HCT116 (cell line): ENCODE results near the gene CAPNS1. TPM values are rescaled to one million over a fixed set of nuclear protein-coding genes. Genes with fewer than 3 reads are reported as not detected.

Experiments used
- ATAC-seq: fragments of 200-7000 bp; cut with Tn5 transposase; 2 replicates; pipeline ENCODE4 v1.9.1; 2020; ENCODE audit warnings: mild to moderate bottlenecking, moderate library complexity
- Bru-seq: library from RNA; stranded (reverse); fragments of 400-500 nt; gene quantifications from one replicate; lab custom pipeline; 2021; lab: Mats Ljungman, UMichigan
- BruChase-seq, 2 experiments: library from RNA; stranded (reverse); fragments of 400-500 nt; gene quantifications; one replicate each; lab custom pipeline; 2021; lab: Mats Ljungman, UMichigan
- BruUV-seq: library from RNA; stranded (reverse); fragments of 400-500 nt; replicated peaks from 2 replicates; lab custom pipeline; 2021; lab: Mats Ljungman, UMichigan
- CTCF ChIA-PET: fragments of 300-600 bp; sonication (Branson Sonifier 250); formaldehyde crosslinking; loops from one replicate; lab custom pipeline; 2021; ENCODE audit warnings: antibody characterized with exemption; lab: Charles Lee
- POLR2A ChIA-PET: fragments of 300-600, 350-600 bp; sonication (Branson Sonifier 250); formaldehyde crosslinking; loops from one replicate; lab custom pipeline; 2021; ENCODE audit warnings: antibody characterized with exemption; lab: Charles Lee
- RAD21 ChIA-PET, 2 experiments: fragments of 300-600 bp; sonication (Branson Sonifier 250); formaldehyde crosslinking; loops; one replicate each; lab custom pipeline; 2023; ENCODE audit warnings: low total read pairs in 2 of 2; ENCODE audit not compliant: uncharacterized antibody in 2 of 2, unreplicated experiment in 2 of 2, low non-redundant PET in 1 of 2; lab: Charles Lee
- DNase-seq: peaks from one replicate; pipeline ENCODE4 v3.0.0-alpha.2; 2010; ENCODE audit warnings: low read depth, low spot score
- H2AFZ ChIP-seq: fragments of 200-600 bp; shearing (Covaris generic), sonication (generic); 2 replicates; pipeline ENCODE4 v1.6.1; 2017; ENCODE audit warnings: low read depth, mixed run types, mixed read lengths, antibody characterized with exemption, low read length; ENCODE audit not compliant: poor library complexity, severe bottlenecking
- H3K27ac ChIP-seq: 2 replicates; pipeline ENCODE4 v1.5.1; 2012; ENCODE audit warnings: low read depth, low read length
- H3K27me3 ChIP-seq: fragments of 200-600 bp; sonication (generic); 2 replicates; pipeline ENCODE4 v1.6.1; 2016; ENCODE audit warnings: mixed run types, low read length, mixed read lengths; ENCODE audit not compliant: insufficient read depth
- H3K36me3 ChIP-seq, 2 experiments: fragments of 200-500 bp in 1 of 2; fragments of 200-600 bp in 1 of 2; sonication (Bioruptor generic) in 1 of 2; sonication (generic) in 1 of 2; 2 replicates each; pipeline versions ENCODE4 v1.5.1 to v1.6.1; 2014 to 2016; ENCODE audit warnings: low read length in 2 of 2, inconsistent platforms in 1 of 2, mixed read lengths in 1 of 2, mixed run types in 1 of 2; ENCODE audit not compliant: insufficient read depth in 2 of 2, control insufficient read depth in 1 of 2
- H3K4me1 ChIP-seq, 2 experiments: fragments of 200-600 bp in 1 of 2; sonication (generic) in 1 of 2; 2 replicates each; pipeline versions ENCODE4 v1.5.1 to v1.6.1; 2012 to 2017; ENCODE audit warnings: low read length in 2 of 2, inconsistent platforms in 1 of 2, mild to moderate bottlenecking in 1 of 2, mixed read lengths in 1 of 2, mixed run types in 1 of 2, moderate library complexity in 1 of 2; ENCODE audit not compliant: insufficient read depth in 2 of 2, control insufficient read depth in 1 of 2
- H3K4me2 ChIP-seq: fragments of 200-600 bp; sonication (generic); 2 replicates; pipeline ENCODE4 v1.6.1; 2017; ENCODE audit warnings: mixed run types, low read length, mixed read lengths
- H3K4me3 ChIP-seq, 2 experiments: fragments of 200-600 bp in 1 of 2; sonication (generic) in 1 of 2; replicated peaks in 1 of 2; 2 replicates each; pipeline ENCODE4 v1.5.1; 2011 to 2016; ENCODE audit warnings: low read length in 2 of 2, control low read depth in 1 of 2, low read depth in 1 of 2, mild to moderate bottlenecking in 1 of 2, mixed read lengths in 1 of 2, mixed run types in 1 of 2
- H3K79me2 ChIP-seq: fragments of 200-600 bp; sonication (generic); 2 replicates; pipeline ENCODE4 v1.6.1; 2017; ENCODE audit warnings: mild to moderate bottlenecking, mixed run types, low read length, moderate library complexity, mixed read lengths; ENCODE audit not compliant: insufficient read depth
- H3K9ac ChIP-seq: fragments of 200-600 bp; sonication (generic); 2 replicates; pipeline ENCODE4 v1.6.1; 2016; ENCODE audit warnings: low read length, mixed read lengths
- H3K9me2 ChIP-seq: fragments of 200-600 bp; sonication (generic), shearing (Covaris generic); 2 replicates; pipeline ENCODE4 v1.6.1; 2017; ENCODE audit warnings: mixed run types, mild to moderate bottlenecking, moderate library complexity; ENCODE audit not compliant: insufficient read depth
- H3K9me3 ChIP-seq, 2 experiments: fragments of 200-500 bp in 1 of 2; fragments of 200-600 bp in 1 of 2; sonication (Bioruptor generic) in 1 of 2; sonication (generic) in 1 of 2; 2 replicates each; pipeline ENCODE4 v1.6.1; 2014 to 2017; ENCODE audit warnings: low read length in 2 of 2, mixed read lengths in 2 of 2, inconsistent platforms in 1 of 2, low read depth in 1 of 2, mild to moderate bottlenecking in 1 of 2, mixed run types in 1 of 2, moderate library complexity in 1 of 2; ENCODE audit not compliant: control insufficient read depth in 1 of 2, insufficient read depth in 1 of 2
- H4K20me1 ChIP-seq: fragments of 200-600 bp; sonication (generic), shearing (Covaris generic); 2 replicates; pipeline ENCODE4 v1.6.1; 2017; ENCODE audit warnings: mixed run types, mild to moderate bottlenecking, moderate library complexity; ENCODE audit not compliant: insufficient read depth
- ATF3 ChIP-seq: IDR thresholded peaks from 2 replicates; pipeline ENCODE4 v1.6.1; 2012
- CBX3 ChIP-seq: IDR thresholded peaks from 2 replicates; pipeline ENCODE4 v1.6.1; 2012; ENCODE audit warnings: low read depth
- CEBPB ChIP-seq: IDR thresholded peaks from 2 replicates; pipeline ENCODE4 v1.6.1; 2012; ENCODE audit warnings: low read depth
- EGR1 ChIP-seq: IDR thresholded peaks from 2 replicates; pipeline ENCODE4 v1.6.1; 2012; ENCODE audit warnings: low read depth
- ELF1 ChIP-seq: IDR thresholded peaks from 2 replicates; pipeline ENCODE4 v1.6.1; 2012; ENCODE audit warnings: low read depth, borderline replicate concordance
- EZH2 ChIP-seq: fragments of 200-600 bp; sonication (generic); IDR thresholded peaks from 2 replicates; pipeline ENCODE4 v1.6.1; 2017; ENCODE audit warnings: antibody characterized with exemption, mixed run types
- EZH2phosphoT487 ChIP-seq: fragments of 200-600 bp; IDR thresholded peaks from 2 replicates; pipeline ENCODE4 v1.6.1; 2018; ENCODE audit warnings: antibody characterized with exemption, borderline replicate concordance
- FOSL1 ChIP-seq: IDR thresholded peaks from 2 replicates; pipeline ENCODE4 v1.6.1; 2012; ENCODE audit warnings: low read depth
- JUND ChIP-seq: IDR thresholded peaks from 2 replicates; pipeline ENCODE4 v1.6.1; 2012
- MAX ChIP-seq: IDR thresholded peaks from 2 replicates; pipeline ENCODE4 v1.6.1; 2012
- POLR2A ChIP-seq: IDR thresholded peaks from 2 replicates; pipeline ENCODE4 v1.7.0; 2011; ENCODE audit warnings: borderline replicate concordance; ENCODE audit not compliant: insufficient read depth, insufficient read length; ENCODE audit errors: extremely low read depth
- POLR2AphosphoS5 ChIP-seq: IDR thresholded peaks from 2 replicates; pipeline ENCODE4 v1.6.1; 2011; ENCODE audit warnings: mild to moderate bottlenecking, low read depth, low read length, moderate library complexity
- RAD21 ChIP-seq: IDR thresholded peaks from 2 replicates; pipeline ENCODE4 v1.6.1; 2012; ENCODE audit warnings: low read depth, mild to moderate bottlenecking
- REST ChIP-seq: IDR thresholded peaks from 2 replicates; pipeline ENCODE4 v1.6.1; 2012; ENCODE audit warnings: low read depth
- SIN3A ChIP-seq: IDR thresholded peaks from 2 replicates; pipeline ENCODE4 v1.6.1; 2012; ENCODE audit warnings: low read depth
- SP1 ChIP-seq: IDR thresholded peaks from 2 replicates; pipeline ENCODE4 v1.6.1; 2012; ENCODE audit warnings: low read depth
- SRF ChIP-seq: IDR thresholded peaks from 2 replicates; pipeline ENCODE4 v1.6.1; 2012; ENCODE audit warnings: low read depth
- TCF7L2 ChIP-seq: IDR thresholded peaks from 2 replicates; pipeline ENCODE4 v1.7.0; 2011; ENCODE audit warnings: borderline replicate concordance, inconsistent platforms; ENCODE audit not compliant: insufficient read depth, insufficient read length; ENCODE audit errors: extremely low read depth
- ZBTB33 ChIP-seq: IDR thresholded peaks from 2 replicates; pipeline ENCODE4 v1.6.1; 2011; ENCODE audit warnings: mild to moderate bottlenecking, low read length, moderate library complexity; ENCODE audit not compliant: insufficient replicate concordance; ENCODE audit errors: extremely low read depth
- ZFX ChIP-seq: fragments of 450-650 bp; IDR thresholded peaks from 2 replicates; pipeline ENCODE4 v1.6.1; 2017
- intact Hi-C: fragments of 100-400 bp; cut with micrococcal nuclease; formaldehyde crosslinking; loops from 2 replicates; pipeline ENCODE4 v1.10.0; 2022
- long read RNA-seq: library from polyadenylated mRNA; unstranded; transcript quantifications from one replicate; pipeline ENCODE4 v2.0.0, GENCODE V29; 2021; ENCODE audit not compliant: unreplicated experiment
- polyA plus RNA-seq: library from polyadenylated mRNA; unstranded; fragments of >200 nt; gene quantifications from 2 replicates; pipeline ENCODE4 v1.2.1, GENCODE V29; 2012; ENCODE audit warnings: missing spikeins
- total RNA-seq: library from RNA; stranded (reverse); gene quantifications from one replicate; pipeline ENCODE4 v1.2.1, GENCODE V29; 2021; ENCODE audit not compliant: unreplicated experiment

The CAPNS1 gene
- 621 TPM for total RNA-seq
- polyA plus RNA-seq, result 915 and 990 TPM in 2 replicates
- Bru-seq, nascent RNA, result percentile 88 among the genes with signal in this experiment
- percentile 93 among the genes with signal in this experiment for BruChase-seq, experiment 1, labeled RNA remaining after a 6-hour chase
- percentile 88 among the genes with signal in this experiment for BruChase-seq, experiment 2, labeled RNA remaining after a 2-hour chase
- long read RNA-seq, transcript CAPNS1-201 (11 exons, 1,918 nt), result major isoform, 86 of 189 reads
- long read RNA-seq, partial matches to known transcripts, result 64 of 189 reads
- long read RNA-seq, other reads (novel, unspliced or antisense), result 38 of 189 reads

- intact Hi-C loops, result loop anchor here (10.0 kb wide), 1 partner anchor 1075 kb away; the partner anchor contains the start of genes ZNF383 and ZNF585B
- Histone ChIP-seq H4K20me1 (peaks cover 6% of the 10 kb centered on the region; the same call in 1 of the 2 replicates), H3K27me3 (no peaks in the 10 kb centered on the region), H3K79me2 (peaks cover 33% of the 10 kb centered on the region), H3K9ac (peak within 1 kb of the TSS; percentile 99), H3K27ac (peak within 1 kb of the TSS; percentile 98), H3K36me3 (peaks cover 15 to 17% of the 10 kb centered on the region in 2 experiments), H3K4me2 (peak within 1 kb of the TSS; percentile 96), H3K9me3 (no peaks in the 10 kb centered on the region), H3K9me2 (no peaks in the 10 kb centered on the region), H3K4me3 (peak within 1 kb of the TSS; percentile 87 to 94), H2AFZ (no peak within 1 kb of the TSS), H3K4me1 (peaks cover 47 to 61% of the 10 kb centered on the region in 2 experiments)
- CTCF ChIA-PET, result interaction anchor here (1.0 to 1.1 kb wide), 2 partner anchors 9 to 12 kb away, joined by 3 to 6 read pairs; no protein-coding TSS in a partner anchor
- no TSS peak for BruUV-seq
- DNase-seq (peak; percentile 95), ATAC-seq (peak; percentile 72)
- POLR2A ChIA-PET, result interaction anchor here (1.0 to 3.0 kb wide), 3 partner anchors 9 to 24 kb away, joined by 3 to 19 read pairs (median 9); partner anchors contain the start of genes POLR2I and TBCB
- RAD21 ChIA-PET, result interaction anchor here in 1 of 2 experiments (1.2 kb wide), 1 partner anchor 12 kb away, joined by 3 read pairs; no protein-coding TSS in a partner anchor
- peak; percentile 67 for TF ChIP-seq MAX
- peak; percentile 60; the same call in 1 of the 2 replicates for TF ChIP-seq ZFX
- peak; percentile 81 for TF ChIP-seq EGR1
- TF ChIP-seq CEBPB, result no peak
- TF ChIP-seq EZH2, result no peak
- TF ChIP-seq FOSL1, result peak; percentile 97
- peak; percentile 74 for TF ChIP-seq JUND
- no peak for TF ChIP-seq EZH2phosphoT487
- TF ChIP-seq TCF7L2, result peak; percentile 55
- peak; percentile 40 for TF ChIP-seq SIN3A
- peak; percentile 78 for TF ChIP-seq ZBTB33
- TF ChIP-seq SP1, result peak; percentile 98
- peak; percentile 93 for TF ChIP-seq POLR2AphosphoS5
- no peak for TF ChIP-seq SRF
- TF ChIP-seq CBX3, result peak; percentile 74; the same call in 1 of the 2 replicates
- TF ChIP-seq POLR2A, result peak; percentile 58
- no peak for TF ChIP-seq RAD21
- no peak for TF ChIP-seq ATF3
- no peak for TF ChIP-seq REST
- no peak for TF ChIP-seq ELF1
Measured at GRCh38 chr19:36139473-36140303, at the start of gene CAPNS1. TSS of gene CAPNS1 (plus strand) at chr19:36140066. CDS start at chr19:36141012, 946 bp downstream.
